HepG2 (cell line): ENCODE data around the gene CCDC70.

Source experiments
- EZH2 ChIP-seq: conservative IDR thresholded peaks from 2 replicates; pipeline ENCODE4 v1.6.1; 2012; ENCODE audit warnings: mild to moderate bottlenecking, low read depth, low read length, moderate library complexity
- PHF8 ChIP-seq: sonication (generic); formaldehyde crosslinking; IDR thresholded peaks from 2 replicates; pipeline ENCODE4 v1.5.0; 2020; ENCODE audit warnings: missing genetic modification reagents
- TCF7L2 ChIP-seq: IDR thresholded peaks from 2 replicates; pipeline ENCODE4 v1.6.1; 2011; ENCODE audit warnings: mild to moderate bottlenecking, low read depth, low read length, moderate library complexity
- U2AF2 ChIP-seq: fragments of 200-400 bp; formaldehyde crosslinking; IDR thresholded peaks from 2 replicates; pipeline ENCODE4 v1.6.1; 2017; ENCODE audit warnings: low read depth, mild to moderate bottlenecking, low read length
- TF ChIP-seq, protein P1 (sequence below), 2 experiments: IDR thresholded peaks; 2 replicates each; pipeline ENCODE4 v1.6.1; 2011 to 2012; ENCODE audit warnings: low read length in 2 of 2, borderline replicate concordance in 1 of 2, low read depth in 1 of 2, mild to moderate bottlenecking in 1 of 2, moderate library complexity in 1 of 2

DNA sequence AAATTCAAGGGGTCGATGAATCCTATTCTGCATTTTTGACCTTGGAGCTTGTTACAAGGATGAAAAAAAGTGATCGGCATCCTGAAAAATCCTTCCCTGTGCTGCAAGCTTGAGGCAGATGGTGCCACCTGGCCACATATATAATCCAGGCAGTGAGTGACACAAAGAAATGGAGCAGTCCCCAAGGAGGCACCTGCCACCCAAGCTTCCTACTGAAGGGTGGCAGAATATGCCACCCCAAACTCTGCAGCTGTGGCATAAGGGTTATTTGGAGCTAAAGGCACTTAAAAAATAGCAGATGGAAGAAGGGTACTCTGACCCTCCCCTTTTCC lies 32.2 kb upstream of the CCDC70 start:
- TF ChIP-seq TCF7L2 (no peak), U2AF2 (no peak), PHF8 (CRISPR knock-in tag) (no peak), EZH2 (no peak)
- TF ChIP-seq, protein P1, sequence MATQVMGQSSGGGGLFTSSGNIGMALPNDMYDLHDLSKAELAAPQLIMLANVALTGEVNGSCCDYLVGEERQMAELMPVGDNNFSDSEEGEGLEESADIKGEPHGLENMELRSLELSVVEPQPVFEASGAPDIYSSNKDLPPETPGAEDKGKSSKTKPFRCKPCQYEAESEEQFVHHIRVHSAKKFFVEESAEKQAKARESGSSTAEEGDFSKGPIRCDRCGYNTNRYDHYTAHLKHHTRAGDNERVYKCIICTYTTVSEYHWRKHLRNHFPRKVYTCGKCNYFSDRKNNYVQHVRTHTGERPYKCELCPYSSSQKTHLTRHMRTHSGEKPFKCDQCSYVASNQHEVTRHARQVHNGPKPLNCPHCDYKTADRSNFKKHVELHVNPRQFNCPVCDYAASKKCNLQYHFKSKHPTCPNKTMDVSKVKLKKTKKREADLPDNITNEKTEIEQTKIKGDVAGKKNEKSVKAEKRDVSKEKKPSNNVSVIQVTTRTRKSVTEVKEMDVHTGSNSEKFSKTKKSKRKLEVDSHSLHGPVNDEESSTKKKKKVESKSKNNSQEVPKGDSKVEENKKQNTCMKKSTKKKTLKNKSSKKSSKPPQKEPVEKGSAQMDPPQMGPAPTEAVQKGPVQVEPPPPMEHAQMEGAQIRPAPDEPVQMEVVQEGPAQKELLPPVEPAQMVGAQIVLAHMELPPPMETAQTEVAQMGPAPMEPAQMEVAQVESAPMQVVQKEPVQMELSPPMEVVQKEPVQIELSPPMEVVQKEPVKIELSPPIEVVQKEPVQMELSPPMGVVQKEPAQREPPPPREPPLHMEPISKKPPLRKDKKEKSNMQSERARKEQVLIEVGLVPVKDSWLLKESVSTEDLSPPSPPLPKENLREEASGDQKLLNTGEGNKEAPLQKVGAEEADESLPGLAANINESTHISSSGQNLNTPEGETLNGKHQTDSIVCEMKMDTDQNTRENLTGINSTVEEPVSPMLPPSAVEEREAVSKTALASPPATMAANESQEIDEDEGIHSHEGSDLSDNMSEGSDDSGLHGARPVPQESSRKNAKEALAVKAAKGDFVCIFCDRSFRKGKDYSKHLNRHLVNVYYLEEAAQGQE (IDR thresholded peaks at IDR 0.05; ENCODE audit: borderline replicate concordance in 1 of 2, low read depth in 1 of 2, low read length in 2 of 2) = no peak
